ENCODE data around the gene OR56A5.

GRCh38 chr11:6002202-6002699 is 34.0 kb upstream of the OR56A5 start:
- no peak for TF ChIP-seq SCRT1 (tag by site-specific recombination; IDR thresholded peaks at IDR 0.05; ENCODE audit: borderline replicate concordance)
- no peak for TF ChIP-seq ZNF362 (tag by site-specific recombination; IDR thresholded peaks at IDR 0.05)
- TF ChIP-seq ZNF37A (tag by site-specific recombination; IDR thresholded peaks at IDR 0.05): no peak
- TF ChIP-seq, protein P1, sequence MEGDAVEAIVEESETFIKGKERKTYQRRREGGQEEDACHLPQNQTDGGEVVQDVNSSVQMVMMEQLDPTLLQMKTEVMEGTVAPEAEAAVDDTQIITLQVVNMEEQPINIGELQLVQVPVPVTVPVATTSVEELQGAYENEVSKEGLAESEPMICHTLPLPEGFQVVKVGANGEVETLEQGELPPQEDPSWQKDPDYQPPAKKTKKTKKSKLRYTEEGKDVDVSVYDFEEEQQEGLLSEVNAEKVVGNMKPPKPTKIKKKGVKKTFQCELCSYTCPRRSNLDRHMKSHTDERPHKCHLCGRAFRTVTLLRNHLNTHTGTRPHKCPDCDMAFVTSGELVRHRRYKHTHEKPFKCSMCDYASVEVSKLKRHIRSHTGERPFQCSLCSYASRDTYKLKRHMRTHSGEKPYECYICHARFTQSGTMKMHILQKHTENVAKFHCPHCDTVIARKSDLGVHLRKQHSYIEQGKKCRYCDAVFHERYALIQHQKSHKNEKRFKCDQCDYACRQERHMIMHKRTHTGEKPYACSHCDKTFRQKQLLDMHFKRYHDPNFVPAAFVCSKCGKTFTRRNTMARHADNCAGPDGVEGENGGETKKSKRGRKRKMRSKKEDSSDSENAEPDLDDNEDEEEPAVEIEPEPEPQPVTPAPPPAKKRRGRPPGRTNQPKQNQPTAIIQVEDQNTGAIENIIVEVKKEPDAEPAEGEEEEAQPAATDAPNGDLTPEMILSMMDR (tag by site-specific recombination; IDR thresholded peaks at IDR 0.05): no peak
- no peak for TF ChIP-seq ZNF639 (tag by site-specific recombination; IDR thresholded peaks at IDR 0.05)
- TF ChIP-seq EGR2 (tag by site-specific recombination; IDR thresholded peaks at IDR 0.05; ENCODE audit: low read depth): no peak
- no peak for TF ChIP-seq ZNF501 (tag by site-specific recombination; IDR thresholded peaks at IDR 0.05)
- no peak for TF ChIP-seq YY2 (tag by site-specific recombination; IDR thresholded peaks at IDR 0.05)
- TF ChIP-seq, protein P2, sequence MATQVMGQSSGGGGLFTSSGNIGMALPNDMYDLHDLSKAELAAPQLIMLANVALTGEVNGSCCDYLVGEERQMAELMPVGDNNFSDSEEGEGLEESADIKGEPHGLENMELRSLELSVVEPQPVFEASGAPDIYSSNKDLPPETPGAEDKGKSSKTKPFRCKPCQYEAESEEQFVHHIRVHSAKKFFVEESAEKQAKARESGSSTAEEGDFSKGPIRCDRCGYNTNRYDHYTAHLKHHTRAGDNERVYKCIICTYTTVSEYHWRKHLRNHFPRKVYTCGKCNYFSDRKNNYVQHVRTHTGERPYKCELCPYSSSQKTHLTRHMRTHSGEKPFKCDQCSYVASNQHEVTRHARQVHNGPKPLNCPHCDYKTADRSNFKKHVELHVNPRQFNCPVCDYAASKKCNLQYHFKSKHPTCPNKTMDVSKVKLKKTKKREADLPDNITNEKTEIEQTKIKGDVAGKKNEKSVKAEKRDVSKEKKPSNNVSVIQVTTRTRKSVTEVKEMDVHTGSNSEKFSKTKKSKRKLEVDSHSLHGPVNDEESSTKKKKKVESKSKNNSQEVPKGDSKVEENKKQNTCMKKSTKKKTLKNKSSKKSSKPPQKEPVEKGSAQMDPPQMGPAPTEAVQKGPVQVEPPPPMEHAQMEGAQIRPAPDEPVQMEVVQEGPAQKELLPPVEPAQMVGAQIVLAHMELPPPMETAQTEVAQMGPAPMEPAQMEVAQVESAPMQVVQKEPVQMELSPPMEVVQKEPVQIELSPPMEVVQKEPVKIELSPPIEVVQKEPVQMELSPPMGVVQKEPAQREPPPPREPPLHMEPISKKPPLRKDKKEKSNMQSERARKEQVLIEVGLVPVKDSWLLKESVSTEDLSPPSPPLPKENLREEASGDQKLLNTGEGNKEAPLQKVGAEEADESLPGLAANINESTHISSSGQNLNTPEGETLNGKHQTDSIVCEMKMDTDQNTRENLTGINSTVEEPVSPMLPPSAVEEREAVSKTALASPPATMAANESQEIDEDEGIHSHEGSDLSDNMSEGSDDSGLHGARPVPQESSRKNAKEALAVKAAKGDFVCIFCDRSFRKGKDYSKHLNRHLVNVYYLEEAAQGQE (tag by site-specific recombination; IDR thresholded peaks at IDR 0.05): no peak
- TF ChIP-seq ZNF19 (tag by site-specific recombination; IDR thresholded peaks at IDR 0.05; ENCODE audit: low read depth): no peak
- no peak for TF ChIP-seq REPIN1 (tag by site-specific recombination; IDR thresholded peaks at IDR 0.05; ENCODE audit: low read depth)

All from HEK293 (cell line).